Measurements from ENCODE around the gene SPESP1.

DNA sequence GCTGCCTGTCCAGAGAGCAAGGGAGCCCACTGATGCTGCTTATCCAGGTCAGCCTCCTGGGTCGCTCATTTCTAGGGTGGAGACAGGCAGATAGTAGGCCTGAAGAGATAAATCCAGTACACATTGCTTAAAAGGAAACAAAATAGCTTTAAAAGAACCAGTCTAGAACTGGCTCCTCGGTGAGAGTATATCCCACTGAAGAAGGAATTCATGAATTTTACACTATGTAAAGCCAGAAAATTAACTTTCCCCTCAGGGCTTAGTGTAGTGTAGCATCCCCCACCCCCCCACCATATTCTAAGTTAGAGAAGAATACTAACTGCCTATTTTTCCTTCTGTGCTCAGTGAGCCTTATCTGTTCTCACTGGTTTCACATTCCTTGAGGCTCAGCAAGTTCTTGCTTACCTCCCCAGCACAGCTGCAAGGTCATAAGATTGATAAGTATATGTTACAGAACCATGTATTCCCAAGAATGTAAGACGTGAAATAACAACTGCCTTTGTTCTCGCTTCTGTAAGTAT, 53.7 kb downstream of the SPESP1 start:
- TF ChIP-seq CTCF (IDR thresholded peaks at IDR 0.05) (no peak), EZH2 (IDR thresholded peaks at IDR 0.05; ENCODE audit: borderline replicate concordance, insufficient read depth, low read depth, low read length, poor library complexity, severe bottlenecking) (no peak)

All from B cell (primary cell).